GM23248 (cell line): ENCODE results near the gene TOMM7. TPM values are rescaled to one million over a fixed set of nuclear protein-coding genes. Genes with fewer than 3 reads are reported as not detected.

Experiments
- DNase-seq: peaks from one replicate; pipeline ENCODE4 v3.0.0-alpha.2; 2015
- H2AFZ ChIP-seq: fragments of 200-600 bp; sonication (generic); 2 replicates; pipeline ENCODE4 v1.6.1; 2016; ENCODE audit warnings: antibody characterized with exemption
- H3F3A ChIP-seq: fragments of 200-600 bp; sonication (generic); 2 replicates; pipeline ENCODE4 v1.6.1; 2016; ENCODE audit warnings: mild to moderate bottlenecking, antibody characterized with exemption, mixed run types; ENCODE audit not compliant: insufficient read depth
- H3K27ac ChIP-seq: fragments of 200-600 bp; sonication (generic); 2 replicates; pipeline ENCODE4 v1.5.1; 2016; ENCODE audit warnings: mild to moderate bottlenecking
- H3K27me3 ChIP-seq: fragments of 200-600 bp; sonication (generic); replicated peaks from 2 replicates; pipeline ENCODE4 v1.6.1; 2016; ENCODE audit warnings: mild to moderate bottlenecking; ENCODE audit not compliant: insufficient read depth
- H3K36me3 ChIP-seq: fragments of 200-600 bp; sonication (generic); 2 replicates; pipeline ENCODE4 v1.6.1; 2016; ENCODE audit warnings: low read depth, mild to moderate bottlenecking
- H3K4me1 ChIP-seq: fragments of 200-600 bp; sonication (generic); 2 replicates; pipeline ENCODE4 v1.6.1; 2016; ENCODE audit warnings: mild to moderate bottlenecking; ENCODE audit not compliant: insufficient read depth
- H3K4me2 ChIP-seq: fragments of 200-600 bp; sonication (generic); one replicate; pipeline ENCODE4 v1.6.1; 2016; ENCODE audit warnings: mild to moderate bottlenecking; ENCODE audit not compliant: unreplicated experiment
- H3K4me3 ChIP-seq: fragments of 200-600 bp; sonication (generic); 2 replicates; pipeline ENCODE4 v1.5.1; 2016; ENCODE audit warnings: mild to moderate bottlenecking
- H3K79me2 ChIP-seq: fragments of 200-600 bp; sonication (generic); 2 replicates; pipeline ENCODE4 v1.6.1; 2016; ENCODE audit warnings: mild to moderate bottlenecking; ENCODE audit not compliant: insufficient read depth
- H3K9ac ChIP-seq: fragments of 200-600 bp; sonication (generic); 2 replicates; pipeline ENCODE4 v1.6.1; 2016; ENCODE audit warnings: mild to moderate bottlenecking
- H3K9me2 ChIP-seq: fragments of 200-600 bp; sonication (generic); 2 replicates; pipeline ENCODE4 v1.6.1; 2016; ENCODE audit warnings: mixed run types, mild to moderate bottlenecking, moderate library complexity; ENCODE audit not compliant: insufficient read depth
- H3K9me3 ChIP-seq: fragments of 200-600 bp; sonication (generic); one replicate; pipeline ENCODE4 v1.6.1; 2017; ENCODE audit warnings: low read depth
- H4K20me1 ChIP-seq: fragments of 200-600 bp; sonication (generic); 2 replicates; pipeline ENCODE4 v1.6.0; 2016; ENCODE audit not compliant: insufficient read depth
- EZH2 ChIP-seq: fragments of 200-600 bp; sonication (generic); IDR thresholded peaks from 2 replicates; pipeline ENCODE4 v1.6.1; 2018; ENCODE audit warnings: antibody characterized with exemption, mild to moderate bottlenecking; ENCODE audit not compliant: insufficient read depth, poor library complexity, severe bottlenecking
- EZH2phosphoT487 ChIP-seq: fragments of 200-600 bp; sonication (generic); IDR thresholded peaks from 2 replicates; pipeline ENCODE4 v1.6.1; 2018; ENCODE audit warnings: antibody characterized with exemption, moderate library complexity, mild to moderate bottlenecking, low read depth; ENCODE audit not compliant: insufficient read depth
- WGBS, 2 experiments: methylation state at CpG; one replicate each; pipeline ENCODE4 v1.1.6; 2015 to 2017; ENCODE audit warnings: low lambda C conversion rate in 2 of 2, low coverage in 1 of 2; ENCODE audit errors: missing lambda C conversion rate in 2 of 2; 5-methylcytosine and 5-hydroxymethylcytosine counted together
- in situ Hi-C: fragments of 300-500 bp; cut with MboI; formaldehyde crosslinking; loops from 2 replicates; pipeline ENCODE4 v1.15.0; 2020
- polyA plus RNA-seq: library from polyadenylated mRNA; unstranded; fragments of >200 nt; fragmentation: Nextera tagmentation; extraction: Ambion mirVana; gene quantifications from 2 replicates; pipeline ENCODE4 v1.2.1, GENCODE V29; 2016
- total RNA-seq: library from RNA; depleted of rRNA; stranded (reverse); fragments of >200 nt; shearing (Covaris generic); gene quantifications from 2 replicates; pipeline ENCODE4 v1.2.3, GENCODE V29; 2014

Gene TOMM7
- total and polyA plus RNA-seq, 2 experiments from 2014 or later, result 132 to 408 TPM

DNA sequence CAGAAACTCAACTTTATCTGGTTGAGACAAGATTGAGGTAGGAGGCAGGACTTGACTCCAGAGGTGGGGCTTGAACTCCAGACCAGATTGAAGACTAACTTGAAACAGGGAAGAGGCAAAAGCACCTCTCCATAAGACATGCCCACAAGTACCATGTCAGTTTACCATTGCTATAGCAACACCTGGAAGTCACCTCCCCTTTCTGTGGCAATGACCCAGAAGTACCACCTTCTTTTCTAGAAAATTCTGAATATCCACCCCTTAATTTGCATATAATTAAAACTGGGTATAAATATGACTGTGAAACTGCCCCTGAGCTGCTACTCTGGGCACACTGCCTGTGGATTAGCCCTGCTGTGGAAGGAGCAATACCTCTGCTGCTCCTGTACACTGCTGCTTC is 4.9 kb upstream of the TOMM7 start:
- H4K20me1 ChIP-seq, result no peaks in the 10 kb centered on the region
- no peak overlapping the region for H2AFZ ChIP-seq
- no peaks in the 10 kb centered on the region for H3K9me2 ChIP-seq
- H3K4me3 ChIP-seq, result no peak overlapping the region
- no peak for TF ChIP-seq EZH2phosphoT487
- TF ChIP-seq EZH2, result no peak
- in situ Hi-C loops, result loop anchor here (25.0 kb wide), 1 partner anchor 235 kb away; no protein-coding TSS in a partner anchor
- H3K4me1 ChIP-seq, result peaks cover 10% of the 10 kb centered on the region; the same call in 1 of the 2 replicates
- H3K9me3 ChIP-seq, result no peaks in the 10 kb centered on the region
- H3K27me3 ChIP-seq, result no peaks in the 10 kb centered on the region
- H3K4me2 ChIP-seq, result no peak overlapping the region
- peaks cover 2% of the 10 kb centered on the region; the same call in 1 of the 2 replicates for H3F3A ChIP-seq
- no peak overlapping the region for H3K27ac ChIP-seq
- no peak overlapping the region for H3K9ac ChIP-seq
- peaks cover under 1% of the 10 kb centered on the region for H3K79me2 ChIP-seq
- no peak for DNase-seq
- H3K36me3 ChIP-seq, result no peaks in the 10 kb centered on the region

- no peaks in the 10 kb centered on the region for H3K27me3 ChIP-seq
- H3K36me3 ChIP-seq, result no peaks in the 10 kb centered on the region
- TF ChIP-seq EZH2 (no peak), EZH2phosphoT487 (no peak)
- H3K9ac ChIP-seq, result no peak overlapping the region
- no peaks in the 10 kb centered on the region for H3K9me3 ChIP-seq
- no peak for DNase-seq
- H3K27ac ChIP-seq, result no peak overlapping the region
- peaks cover 6% of the 10 kb centered on the region; the same call in 1 of the 2 replicates for H3K4me1 ChIP-seq
- 28 to 43% methylated on average over 2 of the region's 2 CpGs for WGBS, 2 experiments
- H3K9me2 ChIP-seq, result no peaks in the 10 kb centered on the region
- no peaks in the 10 kb centered on the region for H3F3A ChIP-seq
- no peak overlapping the region for H3K4me3 ChIP-seq
- in situ Hi-C loops, result loop anchor here (25.0 kb wide), 1 partner anchor 236 kb away; no protein-coding TSS in a partner anchor
- no peaks in the 10 kb centered on the region for H4K20me1 ChIP-seq
- H2AFZ ChIP-seq, result no peak overlapping the region
- no peak overlapping the region for H3K4me2 ChIP-seq
- H3K79me2 ChIP-seq, result peaks cover 11% of the 10 kb centered on the region
These were observed 3.9 kb upstream of the TOMM7 start for GRCh38 chr7:22826593-22826992.

GRCh38 chr7:22824760-22825159 is 2.1 kb upstream of the TOMM7 start:
- H3K9me3 ChIP-seq, result no peaks in the 10 kb centered on the region
- peaks cover 29% of the 10 kb centered on the region for H3K79me2 ChIP-seq
- H3K27me3 ChIP-seq, result no peaks in the 10 kb centered on the region
- no peak overlapping the region for H3K27ac ChIP-seq
- no peak overlapping the region for H3K4me3 ChIP-seq
- no peak overlapping the region for H3K9ac ChIP-seq
- H3K36me3 ChIP-seq, result no peaks in the 10 kb centered on the region
- DNase-seq, result no peak
- no peaks in the 10 kb centered on the region for H3K9me2 ChIP-seq
- H4K20me1 ChIP-seq, result no peaks in the 10 kb centered on the region
- peaks cover 19% of the 10 kb centered on the region for H3K4me1 ChIP-seq
- H3F3A ChIP-seq, result 0 out of 2 replicates have a peak, but pooled peaks cover 9% of the 10 kb centered on the region
- no peak overlapping the region for H2AFZ ChIP-seq
- in situ Hi-C loops, result loop anchor here (25.0 kb wide), 1 partner anchor 238 kb away; no protein-coding TSS in a partner anchor
- WGBS, 2 experiments, result 75 to 82% methylated on average over 2 of the region's 2 CpGs
- H3K4me2 ChIP-seq, result no peak overlapping the region
- TF ChIP-seq EZH2, result no peak
- TF ChIP-seq EZH2phosphoT487, result no peak

GRCh38 chr7:22823142-22823497 is 471 bp upstream of the TOMM7 start:
- peak; percentile 20 for DNase-seq
- no peaks in the 10 kb centered on the region for H3K9me3 ChIP-seq
- H2AFZ ChIP-seq, result peak overlapping the region; percentile 95
- H3K4me2 ChIP-seq, result peak overlapping the region; percentile 85
- no peaks in the 10 kb centered on the region for H3K36me3 ChIP-seq
- 4 to 5% methylated on average over 3 of the region's 3 CpGs for WGBS, 2 experiments
- peaks cover 20% of the 10 kb centered on the region for H3K4me1 ChIP-seq
- H3K79me2 ChIP-seq, result peaks cover 44% of the 10 kb centered on the region
- TF ChIP-seq EZH2 (no peak), EZH2phosphoT487 (no peak)
- peak overlapping the region; percentile 87 for H3K4me3 ChIP-seq
- H3K9ac ChIP-seq, result peak overlapping the region; percentile 95
- H3K27ac ChIP-seq, result peak overlapping the region; percentile 25; the same call in 1 of the 2 replicates
- no peaks in the 10 kb centered on the region for H3K27me3 ChIP-seq
- no peaks in the 10 kb centered on the region for H3K9me2 ChIP-seq
- in situ Hi-C loops, result no loop called here
- H3F3A ChIP-seq, result peaks cover 12% of the 10 kb centered on the region; the same call in 1 of the 2 replicates
- no peaks in the 10 kb centered on the region for H4K20me1 ChIP-seq
